ENCODE data around the gene WDTC1. TPM values are rescaled to one million over a fixed set of nuclear protein-coding genes. Genes with fewer than 3 reads are reported as not detected.
"Not testable (repeated sequence)": the region's sequence is repeated elsewhere in the genome, so short reads cannot be mapped to it uniquely, and the experiment has no call there.

The WDTC1 gene
- total RNA-seq, 4 donors from 2014 or later = 36.8 to 85.5 (median 60.6) TPM

- Histone ChIP-seq H3K27ac (no peak overlapping the region), H3K27me3 (no peaks in the 10 kb centered on the region), H3K36me3 (no peaks in the 10 kb centered on the region), H3K9me3 (no peaks in the 10 kb centered on the region), H3K4me1 (no peaks in the 10 kb centered on the region), H3K4me3 (no peak overlapping the region)
- no peak for DNase-seq
- ATAC-seq = no peak
- intact Hi-C loops (cut with DNase I; ENCODE audit: low total_unique reads) = no loop called here
- in situ Hi-C loops (cut with MboI; ENCODE audit: low sequenced_read_pairs in 4 of 4) = loop anchor here in 1 of 4 donors (10.0 kb wide), 1 partner anchor 74 kb away; no protein-coding TSS in a partner anchor
- TF ChIP-seq POLR2A (IDR thresholded peaks at IDR 0.05) = no peak
Observed at GRCh38 chr1:27201295-27201694, 33.1 kb upstream of the WDTC1 start.

DNA sequence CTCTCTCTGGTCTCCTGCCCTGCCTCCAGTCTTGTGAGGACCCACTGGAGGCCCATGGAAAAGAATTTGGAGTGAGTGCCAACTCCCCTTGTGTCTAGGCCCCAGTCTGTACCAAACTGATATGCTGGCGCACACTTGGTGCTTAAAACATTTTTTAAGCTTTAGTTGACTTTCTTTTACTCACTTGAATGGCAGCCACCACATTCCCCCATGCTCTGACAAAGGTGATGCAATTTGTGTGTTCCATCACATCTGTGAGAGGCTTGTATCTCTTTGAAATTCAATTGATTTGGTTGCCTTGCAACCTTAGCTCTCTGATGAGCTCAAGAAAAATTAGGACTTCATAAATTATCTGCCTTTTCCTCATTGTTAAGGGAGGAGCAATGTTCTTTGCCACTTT lies 30.5 kb upstream of the WDTC1 start:
- DNase-seq (no peak), ATAC-seq (no peak)
- no peak overlapping the region for H3K27ac ChIP-seq
- TF ChIP-seq POLR2A (IDR thresholded peaks at IDR 0.05) (no peak), CTCF (IDR thresholded peaks at IDR 0.05 in 4 of 5, conservative IDR thresholded peaks at IDR 0.05 in 1 of 5) (no peak)
- H3K9me3 ChIP-seq = no peaks in the 10 kb centered on the region
- intact Hi-C loops (cut with DNase I; ENCODE audit: low total_unique reads) (no loop called here), in situ Hi-C loops (cut with MboI; ENCODE audit: low sequenced_read_pairs in 4 of 4) (loop anchor here in 1 of 4 donors (10.0 kb wide), 1 partner anchor 71 kb away; no protein-coding TSS in a partner anchor)
- H3K4me1 ChIP-seq = no peaks in the 10 kb centered on the region
- H3K36me3 ChIP-seq = no peaks in the 10 kb centered on the region
- H3K4me3 ChIP-seq = no peak overlapping the region
- H3K27me3 ChIP-seq = no peaks in the 10 kb centered on the region

- H3K4me1 ChIP-seq; H3K27me3 ChIP-seq; DNase-seq; H3K4me3 ChIP-seq; H3K9me3 ChIP-seq; H3K36me3 ChIP-seq; intact Hi-C loops (cut with DNase I; ENCODE audit: low total_unique reads); ATAC-seq; H3K27ac ChIP-seq: not testable (repeated sequence)
- in situ Hi-C loops (cut with MboI; ENCODE audit: low sequenced_read_pairs in 4 of 4) = loop anchor here in 1 of 4 donors (10.0 kb wide), 1 partner anchor 68 kb away; no protein-coding TSS in a partner anchor
Observed at GRCh38 chr1:27207238-27207637, 27.2 kb upstream of the WDTC1 start.

- ATAC-seq = not testable (repeated sequence)
- in situ Hi-C loops (cut with MboI; ENCODE audit: low sequenced_read_pairs in 4 of 4) = loop anchor here in 1 of 4 donors (10.0 kb wide), 1 partner anchor 67 kb away; no protein-coding TSS in a partner anchor
Observed at GRCh38 chr1:27208143-27208850, 26.1 kb upstream of the WDTC1 start.

DNA sequence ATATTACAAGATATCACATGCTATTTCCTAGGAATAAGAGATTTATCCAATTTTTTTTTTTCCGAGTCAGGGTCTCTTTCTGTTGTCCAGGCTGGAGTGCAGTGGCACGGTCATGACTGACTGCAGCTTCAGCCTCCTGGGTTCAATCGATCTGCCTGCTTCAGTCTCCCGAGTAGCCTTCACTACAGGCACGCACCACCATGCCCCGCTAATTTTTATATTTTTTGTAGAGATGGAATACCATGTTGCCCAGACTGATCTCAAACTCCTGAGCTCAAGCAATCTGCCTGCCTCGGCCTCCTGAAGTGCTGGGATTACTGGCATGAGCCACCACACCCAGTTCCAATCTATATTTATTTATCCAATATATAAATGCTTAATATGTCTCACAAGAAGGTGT lies 18.0 kb upstream of the WDTC1 start:
- TF ChIP-seq POLR2A (IDR thresholded peaks at IDR 0.05) (no peak), CTCF (IDR thresholded peaks at IDR 0.05 in 4 of 5, conservative IDR thresholded peaks at IDR 0.05 in 1 of 5) (no peak)
- no peaks in the 10 kb centered on the region for H3K4me1 ChIP-seq
- no peaks in the 10 kb centered on the region for H3K36me3 ChIP-seq
- H3K27ac ChIP-seq = no peak overlapping the region
- in situ Hi-C loops (cut with MboI; ENCODE audit: low sequenced_read_pairs in 4 of 4) (no loop called here), intact Hi-C loops (cut with DNase I; ENCODE audit: low total_unique reads) (no loop called here)
- H3K9me3 ChIP-seq = no peaks in the 10 kb centered on the region
- no peak overlapping the region for H3K4me3 ChIP-seq
- no peaks in the 10 kb centered on the region for H3K27me3 ChIP-seq
- ATAC-seq (no peak), DNase-seq (no peak)

More at GRCh38 chr1:27208143-27208850, 26.1 kb upstream of the WDTC1 start:
- H3K27ac ChIP-seq; H3K9me3 ChIP-seq; H3K4me1 ChIP-seq; H3K36me3 ChIP-seq; intact Hi-C loops (cut with DNase I; ENCODE audit: low total_unique reads); DNase-seq; H3K27me3 ChIP-seq; H3K4me3 ChIP-seq: not testable (repeated sequence)

- H3K27me3 ChIP-seq = no peaks in the 10 kb centered on the region
- no peak overlapping the region for H3K27ac ChIP-seq
- no peak overlapping the region for H3K4me3 ChIP-seq
- no peak for DNase-seq
- H3K4me1 ChIP-seq = no peaks in the 10 kb centered on the region
- in situ Hi-C loops (cut with MboI; ENCODE audit: low sequenced_read_pairs in 4 of 4) = no loop called here
- no peaks in the 10 kb centered on the region for H3K36me3 ChIP-seq
- intact Hi-C loops (cut with DNase I; ENCODE audit: low total_unique reads) = no loop called here
- TF ChIP-seq POLR2A (IDR thresholded peaks at IDR 0.05) (no peak), CTCF (IDR thresholded peaks at IDR 0.05 in 4 of 5, conservative IDR thresholded peaks at IDR 0.05 in 1 of 5) (no peak)
- H3K9me3 ChIP-seq = no peaks in the 10 kb centered on the region
- no peak for ATAC-seq
Observed at GRCh38 chr1:27217401-27217800, 17.0 kb upstream of the WDTC1 start.
